IMR-90 (cell line): ENCODE measurements around the gene DTL.

Experiments
- CEBPB ChIP-seq: IDR thresholded peaks from 2 replicates; pipeline ENCODE4 v1.6.1; 2012; ENCODE audit warnings: low read depth, low read length, improper control_type of control experiment
- CHD1 ChIP-seq: IDR thresholded peaks from 2 replicates; pipeline ENCODE4 v1.6.1; 2012; ENCODE audit warnings: low read depth, low read length, improper control_type of control experiment
- FOS ChIP-seq: fragments of 150-350 bp; IDR thresholded peaks from 2 replicates; pipeline ENCODE4 v1.6.1; 2016; ENCODE audit warnings: low read depth, low read length
- MXI1 ChIP-seq: IDR thresholded peaks from 2 replicates; pipeline ENCODE4 v1.6.1; 2012; ENCODE audit warnings: low read depth, mild to moderate bottlenecking, low read length, moderate library complexity, borderline replicate concordance
- NFE2L2 ChIP-seq: fragments of 150-350 bp; IDR thresholded peaks from 2 replicates; pipeline ENCODE4 v1.6.1; 2016; ENCODE audit warnings: low read depth, mild to moderate bottlenecking, low read length
- POLR2A ChIP-seq: IDR thresholded peaks from 2 replicates; pipeline ENCODE4 v1.6.1; 2012; ENCODE audit warnings: mild to moderate bottlenecking, low read depth, low read length
- RAD21 ChIP-seq: IDR thresholded peaks from 2 replicates; pipeline ENCODE4 v1.6.1; 2012; ENCODE audit warnings: low read length, improper control_type of control experiment
- RCOR1 ChIP-seq: IDR thresholded peaks from 2 replicates; pipeline ENCODE4 v1.6.1; 2012; ENCODE audit warnings: mild to moderate bottlenecking, low read length, improper control_type of control experiment; ENCODE audit not compliant: insufficient replicate concordance
- RFX5 ChIP-seq: IDR thresholded peaks from 2 replicates; pipeline ENCODE4 v1.8.0; 2012; ENCODE audit warnings: low read depth, mild to moderate bottlenecking, low read length, moderate library complexity
- SMC3 ChIP-seq: fragments of 150-350 bp; IDR thresholded peaks from 2 replicates; pipeline ENCODE4 v1.6.1; 2016; ENCODE audit warnings: low read depth, mild to moderate bottlenecking, antibody characterized with exemption, low read length, moderate library complexity
- TF ChIP-seq, protein P1 (sequence below): fragments of 150-350 bp; IDR thresholded peaks from 2 replicates; pipeline ENCODE4 v1.6.1; 2017; ENCODE audit warnings: mild to moderate bottlenecking, antibody characterized with exemption, low read length, low read depth
- TF ChIP-seq, protein P2 (sequence below): conservative IDR thresholded peaks from 2 replicates; pipeline ENCODE4 v1.5.1; 2012; ENCODE audit warnings: mild to moderate bottlenecking, low read depth, low read length, improper control_type of control experiment
- TF ChIP-seq, protein P3 (sequence below): fragments of 150-350 bp; IDR thresholded peaks from 2 replicates; pipeline ENCODE4 v1.6.1; 2016; ENCODE audit warnings: low read depth, mild to moderate bottlenecking, low read length, moderate library complexity, borderline replicate concordance

DNA sequence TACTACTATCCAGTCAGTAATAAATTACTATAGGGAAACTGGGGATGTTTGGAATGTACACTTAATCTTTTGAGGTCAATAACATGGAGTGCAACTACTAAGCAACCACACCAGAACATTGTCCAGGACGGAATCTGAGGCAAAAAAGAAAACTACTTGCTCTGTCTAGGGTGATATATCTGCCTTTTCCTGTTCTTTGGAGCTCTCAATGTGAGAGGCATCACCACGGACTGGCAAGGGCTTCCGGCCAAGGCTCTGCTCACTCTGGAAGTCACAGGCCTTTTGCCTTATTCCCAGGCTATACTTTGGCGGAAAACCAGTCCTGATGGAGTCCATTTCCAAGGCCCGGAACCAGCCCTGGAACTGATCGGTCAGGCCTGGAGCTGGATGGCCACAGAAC, 94.2 kb downstream of the DTL start:
- no peak for TF ChIP-seq SMC3
- TF ChIP-seq, protein P1, sequence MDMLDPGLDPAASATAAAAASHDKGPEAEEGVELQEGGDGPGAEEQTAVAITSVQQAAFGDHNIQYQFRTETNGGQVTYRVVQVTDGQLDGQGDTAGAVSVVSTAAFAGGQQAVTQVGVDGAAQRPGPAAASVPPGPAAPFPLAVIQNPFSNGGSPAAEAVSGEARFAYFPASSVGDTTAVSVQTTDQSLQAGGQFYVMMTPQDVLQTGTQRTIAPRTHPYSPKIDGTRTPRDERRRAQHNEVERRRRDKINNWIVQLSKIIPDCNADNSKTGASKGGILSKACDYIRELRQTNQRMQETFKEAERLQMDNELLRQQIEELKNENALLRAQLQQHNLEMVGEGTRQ, result no peak
- TF ChIP-seq POLR2A, result no peak
- TF ChIP-seq, protein P2, sequence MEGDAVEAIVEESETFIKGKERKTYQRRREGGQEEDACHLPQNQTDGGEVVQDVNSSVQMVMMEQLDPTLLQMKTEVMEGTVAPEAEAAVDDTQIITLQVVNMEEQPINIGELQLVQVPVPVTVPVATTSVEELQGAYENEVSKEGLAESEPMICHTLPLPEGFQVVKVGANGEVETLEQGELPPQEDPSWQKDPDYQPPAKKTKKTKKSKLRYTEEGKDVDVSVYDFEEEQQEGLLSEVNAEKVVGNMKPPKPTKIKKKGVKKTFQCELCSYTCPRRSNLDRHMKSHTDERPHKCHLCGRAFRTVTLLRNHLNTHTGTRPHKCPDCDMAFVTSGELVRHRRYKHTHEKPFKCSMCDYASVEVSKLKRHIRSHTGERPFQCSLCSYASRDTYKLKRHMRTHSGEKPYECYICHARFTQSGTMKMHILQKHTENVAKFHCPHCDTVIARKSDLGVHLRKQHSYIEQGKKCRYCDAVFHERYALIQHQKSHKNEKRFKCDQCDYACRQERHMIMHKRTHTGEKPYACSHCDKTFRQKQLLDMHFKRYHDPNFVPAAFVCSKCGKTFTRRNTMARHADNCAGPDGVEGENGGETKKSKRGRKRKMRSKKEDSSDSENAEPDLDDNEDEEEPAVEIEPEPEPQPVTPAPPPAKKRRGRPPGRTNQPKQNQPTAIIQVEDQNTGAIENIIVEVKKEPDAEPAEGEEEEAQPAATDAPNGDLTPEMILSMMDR, result no peak
- no peak for TF ChIP-seq FOS
- TF ChIP-seq, protein P3, sequence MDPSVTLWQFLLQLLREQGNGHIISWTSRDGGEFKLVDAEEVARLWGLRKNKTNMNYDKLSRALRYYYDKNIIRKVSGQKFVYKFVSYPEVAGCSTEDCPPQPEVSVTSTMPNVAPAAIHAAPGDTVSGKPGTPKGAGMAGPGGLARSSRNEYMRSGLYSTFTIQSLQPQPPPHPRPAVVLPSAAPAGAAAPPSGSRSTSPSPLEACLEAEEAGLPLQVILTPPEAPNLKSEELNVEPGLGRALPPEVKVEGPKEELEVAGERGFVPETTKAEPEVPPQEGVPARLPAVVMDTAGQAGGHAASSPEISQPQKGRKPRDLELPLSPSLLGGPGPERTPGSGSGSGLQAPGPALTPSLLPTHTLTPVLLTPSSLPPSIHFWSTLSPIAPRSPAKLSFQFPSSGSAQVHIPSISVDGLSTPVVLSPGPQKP, result no peak
- TF ChIP-seq MXI1, result no peak
- TF ChIP-seq CEBPB, result no peak
- TF ChIP-seq RAD21, result no peak
- no peak for TF ChIP-seq RFX5
- TF ChIP-seq CHD1, result no peak
- TF ChIP-seq NFE2L2, result no peak
- TF ChIP-seq RCOR1, result no peak
